Measurements from ENCODE around the gene TAAR1. TPM values are rescaled to one million over a fixed set of nuclear protein-coding genes. Genes with fewer than 3 reads are reported as not detected.

Gene TAAR1
- total and polyA plus RNA-seq, 2 experiments from 2014 or later = not detected

GRCh38 chr6:132671295-132671694 lies 12.3 kb upstream of the TAAR1 start:
- H3K36me3 Mint-ChIP-seq (ENCODE audit: low read depth) = no peaks in the 10 kb centered on the region
- no peaks in the 10 kb centered on the region for H3K9me3 Mint-ChIP-seq
- Histone ChIP-seq H3K36me3 (ENCODE audit: insufficient read depth) (no peaks in the 10 kb centered on the region), H3K27me3 (ENCODE audit: insufficient read depth) (no peaks in the 10 kb centered on the region), H3F3A (replicated peaks; ENCODE audit: low read depth) (no peaks in the 10 kb centered on the region), H3K79me2 (replicated peaks; ENCODE audit: insufficient read depth) (no peaks in the 10 kb centered on the region), H3K27ac (ENCODE audit: low read depth) (no peak overlapping the region), H2AFZ (no peak overlapping the region), H4K20me1 (replicated peaks; ENCODE audit: insufficient read depth) (no peaks in the 10 kb centered on the region), H3K4me1 (ENCODE audit: insufficient read depth) (peaks cover 7% of the 10 kb centered on the region), H3K4me3 (no peak overlapping the region), H3K4me2 (no peak overlapping the region), H3K9me2 (ENCODE audit: insufficient read depth) (no peaks in the 10 kb centered on the region)
- no peak for ATAC-seq
- H3K27ac Mint-ChIP-seq = no peak overlapping the region
- no peaks in the 10 kb centered on the region for H3K27me3 Mint-ChIP-seq (ENCODE audit: insufficient read depth, low read depth, poor library complexity)
- no peak overlapping the region for H3K4me3 Mint-ChIP-seq
- H3K4me1 Mint-ChIP-seq = peaks cover 12% of the 10 kb centered on the region
- no peak for DNase-seq (ENCODE audit: low spot score)
- no peak for TF ChIP-seq ETS1 (IDR thresholded peaks at IDR 0.05)
- no peak for TF ChIP-seq JUNB (IDR thresholded peaks at IDR 0.05; ENCODE audit: unreplicated experiment)
- no peak for TF ChIP-seq ZNF114 (CRISPR knock-in tag; IDR thresholded peaks at IDR 0.05)

- ATAC-seq (peak; percentile 56), DNase-seq (ENCODE audit: low spot score) (peak; percentile 66)
- Histone ChIP-seq H3K27ac (ENCODE audit: low read depth) (no peak overlapping the region), H3K9me2 (ENCODE audit: insufficient read depth) (peaks cover 3% of the 10 kb centered on the region; the same call in 1 of the 2 replicates), H3K4me2 (no peak overlapping the region), H3K27me3 (ENCODE audit: insufficient read depth) (no peaks in the 10 kb centered on the region), H3K79me2 (replicated peaks; ENCODE audit: insufficient read depth) (no peaks in the 10 kb centered on the region), H3K36me3 (ENCODE audit: insufficient read depth) (peaks cover 2% of the 10 kb centered on the region), H3K4me3 (no peak overlapping the region), H4K20me1 (replicated peaks; ENCODE audit: insufficient read depth) (no peaks in the 10 kb centered on the region), H3K4me1 (ENCODE audit: insufficient read depth) (peaks cover 8% of the 10 kb centered on the region), H2AFZ (peak overlapping the region; percentile 66; the same call in 1 of the 2 replicates), H3F3A (replicated peaks; ENCODE audit: low read depth) (no peaks in the 10 kb centered on the region)
- no peak for TF ChIP-seq JUNB (IDR thresholded peaks at IDR 0.05; ENCODE audit: unreplicated experiment)
- peak; percentile 46 to 64; a peak in 3 of 4 replicates for TF ChIP-seq CTCF (conservative IDR thresholded peaks at IDR 0.05; ENCODE audit: low read depth in 2 of 2)
- peaks cover 19% of the 10 kb centered on the region for H3K4me1 Mint-ChIP-seq
- peaks cover 12% of the 10 kb centered on the region for H3K36me3 Mint-ChIP-seq (ENCODE audit: low read depth)
- no peaks in the 10 kb centered on the region for H3K27me3 Mint-ChIP-seq (ENCODE audit: insufficient read depth, low read depth, poor library complexity)
- H3K27ac Mint-ChIP-seq = no peak overlapping the region; the same call in 1 of the 2 replicates
- H3K4me3 Mint-ChIP-seq = no peak overlapping the region; the same call in 2 of the 3 replicates
- peaks cover 8% of the 10 kb centered on the region; the same call in 2 of the 3 replicates for H3K9me3 Mint-ChIP-seq
Observed at GRCh38 chr6:132669690-132670291, 10.8 kb upstream of the TAAR1 start.

- Histone ChIP-seq H3F3A (replicated peaks; ENCODE audit: low read depth) (no peaks in the 10 kb centered on the region), H3K36me3 (ENCODE audit: insufficient read depth) (peaks cover 4% of the 10 kb centered on the region), H3K79me2 (replicated peaks; ENCODE audit: insufficient read depth) (no peaks in the 10 kb centered on the region), H3K27ac (ENCODE audit: low read depth) (no peak overlapping the region), H4K20me1 (replicated peaks; ENCODE audit: insufficient read depth) (no peaks in the 10 kb centered on the region), H3K9me2 (ENCODE audit: insufficient read depth) (peaks cover 3% of the 10 kb centered on the region; the same call in 1 of the 2 replicates), H3K4me2 (peak overlapping the region; percentile 35; the same call in 1 of the 2 replicates), H3K27me3 (ENCODE audit: insufficient read depth) (no peaks in the 10 kb centered on the region), H3K4me3 (no peak overlapping the region), H3K4me1 (ENCODE audit: insufficient read depth) (peaks cover 8% of the 10 kb centered on the region), H2AFZ (no peak overlapping the region)
- 0 out of 2 replicates have a peak, but pooled peaks have one; percentile 34 for TF ChIP-seq ZNF462 (CRISPR knock-in tag; IDR thresholded peaks at IDR 0.05)
- TF ChIP-seq CREB1 (CRISPR knock-in tag; IDR thresholded peaks at IDR 0.05; ENCODE audit: low read depth) = no peak
- peaks cover 20% of the 10 kb centered on the region for H3K36me3 Mint-ChIP-seq (ENCODE audit: low read depth)
- no peak for ATAC-seq
- H3K9me3 Mint-ChIP-seq = peaks cover 12% of the 10 kb centered on the region; the same call in 2 of the 3 replicates
- peak; percentile 64 for DNase-seq (ENCODE audit: low spot score)
- peak overlapping the region; percentile 84 for H3K27ac Mint-ChIP-seq
- H3K4me1 Mint-ChIP-seq = peaks cover 19% of the 10 kb centered on the region
- H3K27me3 Mint-ChIP-seq (ENCODE audit: insufficient read depth, low read depth, poor library complexity) = no peaks in the 10 kb centered on the region
- peak overlapping the region; percentile 16; the same call in 1 of the 3 replicates for H3K4me3 Mint-ChIP-seq
Observed at GRCh38 chr6:132666118-132666517, 7.1 kb upstream of the TAAR1 start.
